ENCODE results near the gene GOT1.

Gene GOT1

DNA sequence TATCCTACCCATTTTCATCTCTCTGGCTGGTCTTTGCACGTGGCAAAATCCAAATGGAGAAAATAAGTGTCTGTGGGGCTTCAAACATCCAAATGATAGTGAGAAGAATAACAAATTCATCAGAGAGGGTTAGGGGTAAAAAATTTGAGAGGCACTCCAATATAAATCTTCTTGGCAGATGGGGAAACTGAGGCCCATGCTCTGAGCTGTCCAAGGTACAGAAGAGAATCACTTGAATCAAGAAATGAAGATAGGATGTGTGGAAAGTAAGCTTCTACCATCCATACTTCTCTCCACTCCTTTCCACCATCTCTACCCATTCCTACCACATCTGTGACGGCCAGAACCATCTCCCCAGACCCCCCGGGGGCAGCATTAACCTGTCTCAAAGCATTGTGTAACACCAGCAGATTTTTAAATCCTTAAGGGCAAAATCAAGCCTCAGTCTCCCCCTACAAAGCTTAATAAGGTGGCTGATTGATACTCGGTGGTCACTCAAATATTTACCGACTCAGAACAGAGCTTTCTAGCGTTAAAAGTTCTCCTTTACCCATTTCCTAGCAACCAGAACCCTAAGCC, 818 bp downstream of the GOT1 start:
- Histone ChIP-seq H3K27me3 (ENCODE audit: insufficient read depth, low read length) (no peaks in the 10 kb centered on the region), H3K4me3 (ENCODE audit: low read length) (peak overlapping the region; percentile 94), H2AFZ (ENCODE audit: low read depth, low read length) (peak overlapping the region; percentile 71), H3K36me3 (ENCODE audit: insufficient read depth, low read length) (peaks cover 6% of the 10 kb centered on the region), H3K4me1 (ENCODE audit: insufficient read depth, low read length) (peaks cover 13% of the 10 kb centered on the region), H3K9me3 (ENCODE audit: low read length) (no peaks in the 10 kb centered on the region)

DNA sequence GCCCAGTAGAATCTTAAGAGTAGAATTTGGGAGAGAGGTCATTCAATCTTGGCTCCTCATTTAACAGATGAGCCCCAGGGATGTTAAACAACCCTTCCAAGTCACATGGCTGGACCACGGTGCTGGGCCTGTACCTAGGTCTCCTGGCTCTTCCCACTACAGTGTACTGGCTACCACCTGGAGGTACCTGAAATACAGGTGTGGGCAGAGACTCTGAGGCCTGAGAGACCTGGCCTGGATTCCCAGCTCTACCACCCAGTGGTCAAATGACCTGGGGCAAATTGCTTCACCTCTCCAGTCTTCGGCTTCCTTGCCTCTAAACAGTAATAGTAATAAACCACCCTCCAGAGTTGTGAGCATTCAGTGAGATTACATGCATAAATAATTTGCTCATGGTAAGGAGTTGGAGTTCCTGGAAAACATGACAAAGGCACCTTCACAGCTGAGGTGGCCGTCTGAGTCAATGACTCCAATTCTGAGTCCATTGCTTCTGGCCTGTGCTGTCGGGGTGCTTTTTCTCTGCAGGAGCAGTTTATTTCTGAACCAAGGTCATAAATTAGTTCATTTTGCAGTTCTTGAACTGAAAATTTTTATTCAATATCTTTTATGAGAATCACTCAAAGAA, 2.7 kb downstream of the GOT1 start:
- H2AFZ ChIP-seq (ENCODE audit: low read depth, low read length): no peak overlapping the region
- peaks cover 13% of the 10 kb centered on the region for H3K4me1 ChIP-seq (ENCODE audit: insufficient read depth, low read length)
- H3K9me3 ChIP-seq (ENCODE audit: low read length): no peaks in the 10 kb centered on the region
- H3K27me3 ChIP-seq (ENCODE audit: insufficient read depth, low read length): no peaks in the 10 kb centered on the region
- H3K4me3 ChIP-seq (ENCODE audit: low read length): no peak overlapping the region
- H3K36me3 ChIP-seq (ENCODE audit: insufficient read depth, low read length): peaks cover 6% of the 10 kb centered on the region

DNA sequence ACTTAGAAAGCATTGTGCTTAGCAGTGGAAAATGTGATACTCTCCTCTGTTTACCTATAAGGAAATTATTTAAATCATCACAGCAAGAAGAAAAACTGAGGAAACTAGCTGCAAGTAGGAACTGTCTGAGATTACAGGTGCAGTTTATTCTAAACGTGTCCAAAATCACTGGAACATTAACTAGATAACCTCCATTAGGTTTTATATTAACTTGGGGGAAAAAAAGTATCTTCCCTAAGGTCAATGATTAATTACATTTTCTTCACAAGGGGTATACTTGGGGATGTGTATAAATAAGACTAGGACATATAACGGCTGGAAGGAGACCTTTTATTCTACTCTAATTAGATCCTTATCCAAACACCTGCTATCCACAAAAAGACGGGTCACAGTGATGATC, 3.7 kb downstream of the GOT1 start:
- H3K4me3 ChIP-seq (ENCODE audit: low read length): no peak overlapping the region
- peaks cover 12% of the 10 kb centered on the region for H3K4me1 ChIP-seq (ENCODE audit: insufficient read depth, low read length)
- no peak overlapping the region for H2AFZ ChIP-seq (ENCODE audit: low read depth, low read length)
- peaks cover 6% of the 10 kb centered on the region for H3K36me3 ChIP-seq (ENCODE audit: insufficient read depth, low read length)
- H3K9me3 ChIP-seq (ENCODE audit: low read length): no peaks in the 10 kb centered on the region
- H3K27me3 ChIP-seq (ENCODE audit: insufficient read depth, low read length): no peaks in the 10 kb centered on the region

DNA sequence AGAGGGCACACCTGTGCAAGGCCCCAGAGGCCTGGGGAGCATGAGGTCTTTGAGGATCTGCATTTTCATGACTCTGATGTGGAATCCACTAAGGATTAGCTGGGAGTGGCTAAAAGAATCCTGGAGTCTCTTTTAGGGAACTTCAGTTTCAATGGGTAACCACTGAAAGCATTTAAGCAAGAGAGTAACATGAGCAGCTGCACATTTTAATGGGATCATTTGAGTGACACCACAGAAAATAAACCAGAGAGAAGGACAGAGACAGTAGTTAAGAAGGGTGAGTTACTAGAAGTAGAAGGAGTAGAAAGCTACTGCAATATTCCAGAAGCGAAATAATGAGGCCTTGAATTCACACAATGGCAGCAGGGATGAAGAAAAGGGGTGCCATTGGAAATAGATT, 5.2 kb downstream of the GOT1 start:
- Histone ChIP-seq H2AFZ (ENCODE audit: low read depth, low read length) (no peak overlapping the region), H3K4me3 (ENCODE audit: low read length) (no peak overlapping the region), H3K36me3 (ENCODE audit: insufficient read depth, low read length) (peaks cover 11% of the 10 kb centered on the region), H3K27me3 (ENCODE audit: insufficient read depth, low read length) (no peaks in the 10 kb centered on the region), H3K4me1 (ENCODE audit: insufficient read depth, low read length) (peaks cover 7% of the 10 kb centered on the region), H3K9me3 (ENCODE audit: low read length) (no peaks in the 10 kb centered on the region)

DNA sequence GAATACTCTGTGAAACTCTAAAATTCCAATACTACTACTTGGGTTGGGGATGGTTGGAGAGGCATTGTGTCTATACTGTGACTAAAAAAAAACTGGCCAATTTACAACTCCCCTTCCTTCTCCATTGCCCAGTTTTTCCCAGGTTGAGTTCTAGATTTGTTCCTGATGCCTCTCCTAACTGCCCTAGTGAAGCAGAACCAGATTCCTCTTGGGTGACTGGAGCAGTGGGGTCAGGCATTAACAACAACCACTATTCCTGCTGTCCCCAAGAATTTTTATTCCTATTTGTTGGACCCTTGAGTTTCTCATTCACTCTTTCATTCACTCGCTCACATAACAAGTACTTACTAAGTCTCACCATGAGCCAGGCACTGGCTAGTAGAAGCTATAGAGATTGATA, 5.8 kb downstream of the GOT1 start:
- Histone ChIP-seq H3K27me3 (ENCODE audit: insufficient read depth, low read length) (no peaks in the 10 kb centered on the region), H3K4me3 (ENCODE audit: low read length) (no peak overlapping the region), H2AFZ (ENCODE audit: low read depth, low read length) (no peak overlapping the region), H3K4me1 (ENCODE audit: insufficient read depth, low read length) (peaks cover 2% of the 10 kb centered on the region), H3K36me3 (ENCODE audit: insufficient read depth, low read length) (peaks cover 17% of the 10 kb centered on the region), H3K9me3 (ENCODE audit: low read length) (no peaks in the 10 kb centered on the region)

DNA sequence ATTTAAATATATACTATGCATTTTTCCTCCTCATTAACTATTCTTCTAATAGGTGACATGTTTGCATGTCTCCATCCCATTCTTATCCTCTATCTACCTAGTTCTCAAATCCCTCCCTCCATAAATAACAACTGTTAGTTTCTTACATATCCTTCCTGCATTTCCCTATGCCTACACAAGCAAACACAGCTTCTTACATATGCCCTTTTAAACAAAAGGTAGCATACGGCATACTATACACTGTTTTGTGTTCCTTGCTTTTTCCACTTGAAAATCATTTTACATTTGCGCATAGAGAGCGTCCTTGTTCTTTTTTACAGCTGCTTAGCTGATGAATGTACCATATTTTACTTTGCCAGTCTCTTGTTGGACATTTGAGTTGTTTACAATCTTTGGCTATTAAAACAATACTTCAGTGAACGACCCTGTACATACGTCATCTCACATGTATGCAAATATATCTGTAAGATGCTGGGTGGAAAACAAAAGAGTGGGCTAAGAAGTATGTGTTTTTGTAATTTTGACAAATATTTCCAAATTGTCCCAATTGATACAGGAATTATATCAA, 7.8 kb downstream of the GOT1 start:
- Histone ChIP-seq H3K4me1 (ENCODE audit: insufficient read depth, low read length) (no peaks in the 10 kb centered on the region), H3K9me3 (ENCODE audit: low read length) (no peaks in the 10 kb centered on the region), H3K4me3 (ENCODE audit: low read length) (no peak overlapping the region), H3K27me3 (ENCODE audit: insufficient read depth, low read length) (no peaks in the 10 kb centered on the region), H2AFZ (ENCODE audit: low read depth, low read length) (no peak overlapping the region), H3K36me3 (ENCODE audit: insufficient read depth, low read length) (peaks cover 27% of the 10 kb centered on the region)

DNA sequence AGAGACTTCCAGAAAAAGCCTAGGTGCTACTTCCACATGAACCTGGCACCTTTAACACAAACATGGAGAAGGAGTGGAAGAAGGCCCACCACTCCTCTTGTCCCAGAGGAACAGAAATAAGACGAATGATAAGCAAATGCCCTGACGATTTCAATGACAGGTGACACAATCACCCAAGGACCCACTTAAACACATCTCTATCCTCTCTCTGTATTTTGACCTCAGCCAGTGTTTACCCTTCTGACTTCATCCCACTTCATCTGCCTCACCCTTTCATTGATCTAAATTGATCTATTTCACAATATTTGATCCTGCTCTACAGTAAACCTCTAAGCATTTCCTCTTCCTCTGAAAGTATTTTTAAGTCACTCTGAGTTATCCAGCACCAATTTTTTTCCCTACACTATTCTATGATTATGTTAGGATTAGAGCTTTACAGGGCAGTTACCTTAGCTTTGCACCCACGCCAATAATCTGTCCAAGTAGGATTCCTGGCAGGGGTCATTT, 9.1 kb downstream of the GOT1 start:
- Histone ChIP-seq H3K27me3 (ENCODE audit: insufficient read depth, low read length) (no peaks in the 10 kb centered on the region), H3K4me1 (ENCODE audit: insufficient read depth, low read length) (no peaks in the 10 kb centered on the region), H3K9me3 (ENCODE audit: low read length) (no peaks in the 10 kb centered on the region), H3K4me3 (ENCODE audit: low read length) (no peak overlapping the region), H2AFZ (ENCODE audit: low read depth, low read length) (no peak overlapping the region), H3K36me3 (ENCODE audit: insufficient read depth, low read length) (peaks cover 27% of the 10 kb centered on the region)

DNA sequence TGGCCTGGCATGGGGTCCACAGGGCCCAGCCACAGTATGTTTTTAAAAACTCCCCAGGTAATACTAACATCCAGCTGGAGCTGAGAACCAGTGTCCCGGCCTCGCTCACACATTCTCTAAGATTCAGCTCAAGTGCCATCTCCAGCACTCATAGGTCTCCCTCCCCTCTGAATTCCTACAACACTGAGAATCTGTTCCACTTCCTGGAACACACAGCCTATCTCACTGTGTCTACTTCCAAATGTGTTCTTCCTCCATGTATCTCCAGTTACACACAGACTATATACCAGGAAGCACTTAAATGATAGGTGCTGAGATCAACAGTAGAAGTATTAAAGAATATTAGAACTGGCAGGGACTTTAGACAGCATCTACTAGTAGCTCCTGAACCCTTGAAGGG, 10.7 kb downstream of the GOT1 start:
- Histone ChIP-seq H2AFZ (ENCODE audit: low read depth, low read length) (no peak overlapping the region), H3K9me3 (ENCODE audit: low read length) (no peaks in the 10 kb centered on the region), H3K36me3 (ENCODE audit: insufficient read depth, low read length) (peaks cover 21% of the 10 kb centered on the region), H3K4me1 (ENCODE audit: insufficient read depth, low read length) (no peaks in the 10 kb centered on the region), H3K4me3 (ENCODE audit: low read length) (no peak overlapping the region), H3K27me3 (ENCODE audit: insufficient read depth, low read length) (no peaks in the 10 kb centered on the region)

DNA sequence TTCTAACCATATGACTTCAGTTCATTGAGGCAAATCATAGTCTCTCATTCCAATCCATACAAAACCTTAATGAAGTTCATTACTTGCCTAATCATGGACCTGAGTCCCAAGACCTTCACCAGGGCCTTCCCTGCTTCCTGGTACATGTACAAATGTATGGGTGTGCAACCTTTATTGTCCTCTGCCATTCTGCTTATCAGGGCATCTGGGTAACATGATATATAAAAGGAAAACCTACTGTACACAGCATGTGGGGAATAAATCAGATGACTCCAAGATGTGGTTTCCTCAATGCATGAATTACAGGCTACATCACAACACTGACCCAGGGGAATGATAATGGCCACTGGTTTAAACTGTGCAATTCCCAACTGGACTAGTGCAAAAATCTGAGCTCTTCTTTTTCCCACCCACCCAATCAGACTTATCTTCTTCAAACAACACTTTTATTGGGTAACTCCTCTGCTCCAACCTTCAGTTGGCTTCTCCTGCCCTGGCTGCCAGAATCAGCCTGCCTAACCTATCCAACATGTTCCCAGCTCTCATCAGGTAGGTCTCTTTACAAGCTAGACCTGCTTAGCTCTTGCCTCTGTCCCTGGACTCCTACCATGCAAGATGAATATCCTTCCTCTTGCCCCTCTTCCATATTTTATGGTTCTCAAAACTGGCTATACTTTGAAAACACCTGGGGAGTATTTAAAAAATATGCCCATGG, 11.4 kb downstream of the GOT1 start:
- no peak overlapping the region for H3K4me3 ChIP-seq (ENCODE audit: low read length)
- no peaks in the 10 kb centered on the region for H3K4me1 ChIP-seq (ENCODE audit: insufficient read depth, low read length)
- H3K36me3 ChIP-seq (ENCODE audit: insufficient read depth, low read length): peaks cover 21% of the 10 kb centered on the region
- H3K9me3 ChIP-seq (ENCODE audit: low read length): no peaks in the 10 kb centered on the region
- H3K27me3 ChIP-seq (ENCODE audit: insufficient read depth, low read length): no peaks in the 10 kb centered on the region
- H2AFZ ChIP-seq (ENCODE audit: low read depth, low read length): no peak overlapping the region

DNA sequence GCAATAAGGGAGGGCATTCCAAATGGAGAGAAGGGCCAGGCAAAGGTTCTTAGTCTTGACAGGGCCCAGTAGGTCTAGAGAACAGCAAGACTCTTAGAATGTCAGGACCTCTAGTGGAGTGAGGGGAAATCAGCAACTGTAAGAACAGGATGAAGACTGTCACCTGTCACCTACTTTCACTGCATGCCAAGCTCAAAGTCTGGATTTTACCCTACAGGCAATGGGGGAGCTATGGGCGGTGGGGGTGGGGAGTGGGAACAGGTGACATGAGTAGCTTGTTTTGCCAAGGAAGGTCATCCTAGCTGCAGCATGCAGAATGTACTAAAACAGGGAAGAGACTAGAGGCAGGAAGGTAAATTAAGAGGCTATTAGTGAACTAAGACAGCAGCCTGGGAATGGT, 18.3 kb downstream of the GOT1 start:
- no peak overlapping the region for H2AFZ ChIP-seq (ENCODE audit: low read depth, low read length)
- H3K36me3 ChIP-seq (ENCODE audit: insufficient read depth, low read length): peaks cover 11% of the 10 kb centered on the region
- no peaks in the 10 kb centered on the region for H3K4me1 ChIP-seq (ENCODE audit: insufficient read depth, low read length)
- no peaks in the 10 kb centered on the region for H3K27me3 ChIP-seq (ENCODE audit: insufficient read depth, low read length)
- H3K4me3 ChIP-seq (ENCODE audit: low read length): no peak overlapping the region
- H3K9me3 ChIP-seq (ENCODE audit: low read length): no peaks in the 10 kb centered on the region

DNA sequence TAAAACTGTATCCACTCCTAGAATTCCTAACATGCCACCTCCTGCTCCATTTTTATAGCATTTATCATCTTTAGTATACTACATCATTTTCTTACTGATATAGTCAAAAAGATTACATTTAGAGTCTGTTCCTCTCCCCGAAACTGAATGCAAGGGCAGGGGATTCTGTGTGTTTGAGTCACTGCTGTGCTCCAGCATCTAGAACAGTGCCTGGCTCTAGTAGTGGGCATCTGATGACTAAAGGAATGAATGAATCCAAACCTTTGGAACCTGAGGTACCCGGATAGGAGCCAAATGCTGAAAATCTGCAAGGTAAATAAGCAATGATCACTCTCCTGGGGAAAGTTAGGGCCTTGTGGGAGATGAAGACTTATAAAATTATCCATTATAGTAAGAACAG, 18.9 kb downstream of the GOT1 start:
- H2AFZ ChIP-seq (ENCODE audit: low read depth, low read length): no peak overlapping the region
- no peak overlapping the region for H3K4me3 ChIP-seq (ENCODE audit: low read length)

DNA sequence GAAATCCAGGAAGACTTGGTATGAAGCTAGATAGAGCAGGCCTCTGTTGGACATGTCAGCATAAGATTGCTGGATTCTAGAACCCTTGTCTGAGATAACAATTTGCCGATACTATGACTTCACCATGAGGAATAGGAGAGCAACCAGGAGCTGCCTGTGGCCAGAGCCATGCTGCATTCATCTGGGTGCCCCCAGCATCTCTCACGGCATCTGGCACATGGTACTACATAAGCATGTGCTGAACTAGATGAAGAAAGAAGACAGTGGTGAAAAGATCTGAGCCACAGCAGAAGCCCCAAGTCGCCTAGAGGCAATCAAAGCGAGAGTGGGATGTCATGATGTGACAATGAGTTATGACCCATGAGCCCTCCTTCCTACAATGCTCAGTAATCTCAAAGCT, 19.5 kb downstream of the GOT1 start:
- Histone ChIP-seq H3K27me3 (ENCODE audit: insufficient read depth, low read length) (no peaks in the 10 kb centered on the region), H3K9me3 (ENCODE audit: low read length) (no peaks in the 10 kb centered on the region), H3K4me3 (ENCODE audit: low read length) (no peak overlapping the region), H2AFZ (ENCODE audit: low read depth, low read length) (no peak overlapping the region), H3K4me1 (ENCODE audit: insufficient read depth, low read length) (no peaks in the 10 kb centered on the region), H3K36me3 (ENCODE audit: insufficient read depth, low read length) (peaks cover 23% of the 10 kb centered on the region)

More for the DNA sequence above, 18.9 kb downstream of the GOT1 start:
- Histone ChIP-seq H3K27me3 (ENCODE audit: insufficient read depth, low read length) (no peaks in the 10 kb centered on the region), H3K9me3 (ENCODE audit: low read length) (no peaks in the 10 kb centered on the region), H3K4me1 (ENCODE audit: insufficient read depth, low read length) (no peaks in the 10 kb centered on the region), H3K36me3 (ENCODE audit: insufficient read depth, low read length) (peaks cover 17% of the 10 kb centered on the region)

DNA sequence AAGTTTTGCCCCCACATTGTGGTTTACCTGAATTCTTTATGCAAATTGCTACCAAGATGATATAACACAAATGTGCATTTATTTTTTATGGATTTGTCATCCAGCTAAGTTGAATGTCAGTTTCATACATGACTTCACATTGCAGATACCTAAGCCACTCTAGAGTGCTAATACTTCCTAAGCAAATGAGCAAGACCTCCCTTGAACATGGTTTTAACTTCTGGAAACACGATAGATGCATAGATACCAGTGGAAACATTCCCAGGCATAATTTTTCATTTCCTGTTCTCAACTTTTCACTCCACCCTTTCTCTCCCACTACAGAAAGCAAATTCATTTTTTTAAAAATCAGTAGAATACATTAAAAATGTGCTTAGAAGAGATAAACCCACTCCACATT, 20.3 kb downstream of the GOT1 start:
- no peaks in the 10 kb centered on the region for H3K27me3 ChIP-seq (ENCODE audit: insufficient read depth, low read length)
- H3K9me3 ChIP-seq (ENCODE audit: low read length): peaks cover 3% of the 10 kb centered on the region
- H3K4me1 ChIP-seq (ENCODE audit: insufficient read depth, low read length): no peaks in the 10 kb centered on the region
- no peak overlapping the region for H3K4me3 ChIP-seq (ENCODE audit: low read length)
- H3K36me3 ChIP-seq (ENCODE audit: insufficient read depth, low read length): peaks cover 30% of the 10 kb centered on the region
- no peak overlapping the region for H2AFZ ChIP-seq (ENCODE audit: low read depth, low read length)
